Pons (tissue), 1 donor: Measurements from ENCODE around the gene HCRT.
"Not testable (repeated sequence)": the region's sequence is repeated elsewhere in the genome, so short reads cannot be mapped to it uniquely, and the experiment has no call there.

Experiments used
- DNase-seq: peaks from one replicate; pipeline ENCODE4 v3.0.0-alpha.2; 2016; ENCODE audit warnings: low spot score

HCRT gene

GRCh38 chr17:42179335-42179734 lies 5.9 kb downstream of the HCRT start:
- no peak for DNase-seq

GRCh38 chr17:42178817-42179216 lies 6.4 kb downstream of the HCRT start:
- DNase-seq = no peak

- DNase-seq = no peak
Measured at GRCh38 chr17:42177684-42178083, 7.6 kb downstream of the HCRT start.

GRCh38 chr17:42174126-42174783 lies 11.0 kb downstream of the HCRT start:
- no peak for DNase-seq

GRCh38 chr17:42171831-42172230 lies 13.4 kb downstream of the HCRT start:
- no peak for DNase-seq

- DNase-seq = no peak
Measured at GRCh38 chr17:42169351-42169750, 15.9 kb downstream of the HCRT start.

GRCh38 chr17:42167807-42168206 lies 17.4 kb downstream of the HCRT start:
- DNase-seq = no peak

- no peak for DNase-seq
Measured at GRCh38 chr17:42166196-42166763, 19.0 kb downstream of the HCRT start.

- DNase-seq = no peak
Measured at GRCh38 chr17:42165751-42166150, 19.5 kb downstream of the HCRT start.

- no peak for DNase-seq
Measured at GRCh38 chr17:42163696-42164407, 21.4 kb downstream of the HCRT start.

GRCh38 chr17:42163113-42163512 lies 22.1 kb downstream of the HCRT start:
- no peak for DNase-seq

GRCh38 chr17:42160531-42160910 lies 24.7 kb downstream of the HCRT start:
- no peak for DNase-seq

- no peak for DNase-seq
Measured at GRCh38 chr17:42159796-42160530, 25.3 kb downstream of the HCRT start.

- DNase-seq = no peak
Measured at GRCh38 chr17:42155614-42156045, 29.6 kb downstream of the HCRT start.

- DNase-seq = no peak
Measured at GRCh38 chr17:42153919-42154742, 31.1 kb downstream of the HCRT start.

GRCh38 chr17:42146911-42147607 lies 38.2 kb downstream of the HCRT start:
- DNase-seq = no peak

- DNase-seq = not testable (repeated sequence)
Measured at GRCh38 chr17:42143138-42143537, 42.1 kb downstream of the HCRT start.

- DNase-seq = peak; percentile 53
Measured at GRCh38 chr17:42142371-42142896, 42.8 kb downstream of the HCRT start.

- no peak for DNase-seq
Measured at GRCh38 chr17:42141382-42141781, 43.9 kb downstream of the HCRT start.

- DNase-seq = not testable (repeated sequence)
Measured at GRCh38 chr17:42140690-42141089, 44.6 kb downstream of the HCRT start.
